Measurements from ENCODE around the gene SMPDL3A. TPM values are rescaled to one million over a fixed set of nuclear protein-coding genes. Genes with fewer than 3 reads are reported as not detected.
A peak's percentile ranks its signal among the peaks of the same experiment; 100 is the strongest.

The SMPDL3A gene
- total and polyA plus RNA-seq, 2 of the 13 experiments (the other 11 are each of a cell fraction or from before 2014, with no cell fraction given), result 7.8 to 17.3 TPM

DNA sequence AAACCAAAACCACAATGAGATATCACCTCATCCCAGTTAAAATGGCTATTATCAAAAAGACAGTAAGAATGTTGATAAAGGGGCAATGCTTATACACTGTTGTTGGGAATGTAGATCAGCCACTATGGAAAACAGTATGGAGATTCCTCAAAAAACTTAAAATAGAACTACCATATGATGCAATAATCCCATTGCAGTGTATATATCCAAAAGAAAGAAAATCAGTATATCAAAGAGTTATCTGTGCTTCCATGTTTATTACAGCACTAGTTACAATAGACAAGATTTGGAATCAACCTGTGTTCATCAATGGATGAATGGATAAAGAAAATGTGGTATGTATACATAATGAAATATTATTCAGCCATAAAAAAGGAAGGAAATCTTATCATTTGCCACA, 13.1 kb upstream of the SMPDL3A start:
- peaks cover 0 to 19% of the 10 kb centered on the region in 2 experiments; a peak in 3 of 5 replicates for H3K27me3 ChIP-seq (ENCODE audit: control insufficient read depth in 1 of 2, insufficient read depth in 2 of 2, low read length in 2 of 2)
- in situ Hi-C loops (cut with HindIII; ENCODE audit: extremely low pct_ligation_motif_present, low pct_unique_long_range_greater_than_20kb), result no loop called here
- CTCF ChIA-PET (ENCODE audit: low intra/inter-chr PET ratio, low total read pairs), result no interaction called here

More for the DNA sequence above, 13.1 kb upstream of the SMPDL3A start:
- no peaks in the 10 kb centered on the region for H4K20me1 ChIP-seq (ENCODE audit: insufficient read depth, low read length)
- no peak overlapping the region for H3K27ac ChIP-seq (ENCODE audit: extremely low read length, insufficient read depth, low read length)
- no peaks in the 10 kb centered on the region for H3K36me3 ChIP-seq (replicated peaks in 1 of 2; ENCODE audit: control insufficient read depth in 1 of 2, insufficient read depth in 2 of 2, low read length in 2 of 2)
- intact Hi-C loops (cut with micrococcal nuclease; ENCODE audit: unreplicated experiment), result no loop called here
- FAIRE-seq (no peak), DNase-seq (ENCODE audit: low spot score) (no peak), ATAC-seq (no peak)
- POLR2A ChIA-PET, result no interaction called here
- H3K79me2 ChIP-seq (ENCODE audit: insufficient read depth, low read length), result no peaks in the 10 kb centered on the region
- H3K9me3 ChIP-seq (ENCODE audit: low read length), result no peaks in the 10 kb centered on the region
- H3K4me3 ChIP-seq (replicated peaks in 1 of 3; ENCODE audit: insufficient read depth in 1 of 3, low read depth in 2 of 3, low read length in 3 of 3), result no peak overlapping the region
- H3K4me1 ChIP-seq (ENCODE audit: insufficient read depth, low read length), result peaks cover 6% of the 10 kb centered on the region
- no peak overlapping the region for H2AFZ ChIP-seq (ENCODE audit: low read length)
- no peak overlapping the region for H3K4me2 ChIP-seq (ENCODE audit: low read depth, low read length)
- no TSS peak for BruUV-seq (replicated peaks)
- TF ChIP-seq, protein P1, sequence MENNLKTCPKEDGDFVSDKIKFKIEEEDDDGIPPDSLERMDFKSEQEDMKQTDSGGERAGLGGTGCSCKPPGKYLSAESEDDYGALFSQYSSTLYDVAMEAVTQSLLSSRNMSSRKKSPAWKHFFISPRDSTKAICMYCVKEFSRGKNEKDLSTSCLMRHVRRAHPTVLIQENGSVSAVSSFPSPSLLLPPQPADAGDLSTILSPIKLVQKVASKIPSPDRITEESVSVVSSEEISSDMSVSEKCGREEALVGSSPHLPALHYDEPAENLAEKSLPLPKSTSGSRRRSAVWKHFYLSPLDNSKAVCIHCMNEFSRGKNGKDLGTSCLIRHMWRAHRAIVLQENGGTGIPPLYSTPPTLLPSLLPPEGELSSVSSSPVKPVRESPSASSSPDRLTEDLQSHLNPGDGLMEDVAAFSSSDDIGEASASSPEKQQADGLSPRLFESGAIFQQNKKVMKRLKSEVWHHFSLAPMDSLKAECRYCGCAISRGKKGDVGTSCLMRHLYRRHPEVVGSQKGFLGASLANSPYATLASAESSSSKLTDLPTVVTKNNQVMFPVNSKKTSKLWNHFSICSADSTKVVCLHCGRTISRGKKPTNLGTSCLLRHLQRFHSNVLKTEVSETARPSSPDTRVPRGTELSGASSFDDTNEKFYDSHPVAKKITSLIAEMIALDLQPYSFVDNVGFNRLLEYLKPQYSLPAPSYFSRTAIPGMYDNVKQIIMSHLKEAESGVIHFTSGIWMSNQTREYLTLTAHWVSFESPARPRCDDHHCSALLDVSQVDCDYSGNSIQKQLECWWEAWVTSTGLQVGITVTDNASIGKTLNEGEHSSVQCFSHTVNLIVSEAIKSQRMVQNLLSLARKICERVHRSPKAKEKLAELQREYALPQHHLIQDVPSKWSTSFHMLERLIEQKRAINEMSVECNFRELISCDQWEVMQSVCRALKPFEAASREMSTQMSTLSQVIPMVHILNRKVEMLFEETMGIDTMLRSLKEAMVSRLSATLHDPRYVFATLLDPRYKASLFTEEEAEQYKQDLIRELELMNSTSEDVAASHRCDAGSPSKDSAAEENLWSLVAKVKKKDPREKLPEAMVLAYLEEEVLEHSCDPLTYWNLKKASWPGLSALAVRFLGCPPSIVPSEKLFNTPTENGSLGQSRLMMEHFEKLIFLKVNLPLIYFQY (CRISPR knock-in tag; IDR thresholded peaks at IDR 0.05; ENCODE audit: borderline replicate concordance), result no peak
- no peak for TF ChIP-seq GZF1 (CRISPR knock-in tag; IDR thresholded peaks at IDR 0.05)
- TF ChIP-seq ELF1 (CRISPR knock-in tag; IDR thresholded peaks at IDR 0.05), result no peak
- TF ChIP-seq, protein P2, sequence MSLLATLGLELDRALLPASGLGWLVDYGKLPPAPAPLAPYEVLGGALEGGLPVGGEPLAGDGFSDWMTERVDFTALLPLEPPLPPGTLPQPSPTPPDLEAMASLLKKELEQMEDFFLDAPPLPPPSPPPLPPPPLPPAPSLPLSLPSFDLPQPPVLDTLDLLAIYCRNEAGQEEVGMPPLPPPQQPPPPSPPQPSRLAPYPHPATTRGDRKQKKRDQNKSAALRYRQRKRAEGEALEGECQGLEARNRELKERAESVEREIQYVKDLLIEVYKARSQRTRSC (CRISPR knock-in tag; IDR thresholded peaks at IDR 0.05; ENCODE audit: low read depth), result no peak
- no peak for TF ChIP-seq NR3C1 (CRISPR knock-in tag; IDR thresholded peaks at IDR 0.05)
- TF ChIP-seq, protein P3, sequence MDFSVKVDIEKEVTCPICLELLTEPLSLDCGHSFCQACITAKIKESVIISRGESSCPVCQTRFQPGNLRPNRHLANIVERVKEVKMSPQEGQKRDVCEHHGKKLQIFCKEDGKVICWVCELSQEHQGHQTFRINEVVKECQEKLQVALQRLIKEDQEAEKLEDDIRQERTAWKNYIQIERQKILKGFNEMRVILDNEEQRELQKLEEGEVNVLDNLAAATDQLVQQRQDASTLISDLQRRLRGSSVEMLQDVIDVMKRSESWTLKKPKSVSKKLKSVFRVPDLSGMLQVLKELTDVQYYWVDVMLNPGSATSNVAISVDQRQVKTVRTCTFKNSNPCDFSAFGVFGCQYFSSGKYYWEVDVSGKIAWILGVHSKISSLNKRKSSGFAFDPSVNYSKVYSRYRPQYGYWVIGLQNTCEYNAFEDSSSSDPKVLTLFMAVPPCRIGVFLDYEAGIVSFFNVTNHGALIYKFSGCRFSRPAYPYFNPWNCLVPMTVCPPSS (IDR thresholded peaks at IDR 0.05), result no peak
- TF ChIP-seq CCAR2 (optimal IDR thresholded peaks at IDR 0.05; ENCODE audit: low read depth, low read length), result no peak
- TF ChIP-seq ATF7 (IDR thresholded peaks at IDR 0.05), result peak; percentile 59
- no peak for TF ChIP-seq ATF7 (CRISPR knock-in tag; IDR thresholded peaks at IDR 0.05)
- TF ChIP-seq ZNF138 (CRISPR knock-in tag; IDR thresholded peaks at IDR 0.05; ENCODE audit: low read depth), result no peak
- H3K9ac ChIP-seq (ENCODE audit: insufficient read depth, low read depth, low read length), result no peak overlapping the region
